Islet of Langerhans (tissue), 1 donor: ENCODE results near the gene PRDM16.

ENCODE experiments used
- FAIRE-seq: peaks from one replicate; lab custom pipeline; 2011; peaks lifted over from hg19 to GRCh38; lab: Jason Lieb, UNC

The PRDM16 gene

DNA sequence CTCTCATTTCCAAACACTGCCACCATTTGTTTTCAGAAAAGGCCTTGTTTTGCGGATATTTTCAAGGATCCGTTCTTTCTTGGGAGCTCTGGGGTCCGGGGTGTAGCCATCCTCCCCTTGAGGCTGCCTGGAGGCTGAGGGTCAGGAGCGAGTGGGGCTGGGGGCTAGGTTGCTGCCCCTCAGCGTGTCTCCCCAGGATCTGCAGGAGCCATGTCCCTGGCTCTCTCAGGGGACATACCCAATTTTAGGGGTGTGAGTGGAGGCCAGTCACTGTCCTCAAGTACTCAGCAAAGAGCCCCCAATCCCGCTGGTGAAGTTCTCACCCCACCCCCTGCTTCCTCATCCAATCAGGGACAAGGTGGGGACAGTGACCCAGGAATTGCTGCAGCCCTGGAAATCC is 15.0 kb upstream of the PRDM16 start:
- no peak for FAIRE-seq

DNA sequence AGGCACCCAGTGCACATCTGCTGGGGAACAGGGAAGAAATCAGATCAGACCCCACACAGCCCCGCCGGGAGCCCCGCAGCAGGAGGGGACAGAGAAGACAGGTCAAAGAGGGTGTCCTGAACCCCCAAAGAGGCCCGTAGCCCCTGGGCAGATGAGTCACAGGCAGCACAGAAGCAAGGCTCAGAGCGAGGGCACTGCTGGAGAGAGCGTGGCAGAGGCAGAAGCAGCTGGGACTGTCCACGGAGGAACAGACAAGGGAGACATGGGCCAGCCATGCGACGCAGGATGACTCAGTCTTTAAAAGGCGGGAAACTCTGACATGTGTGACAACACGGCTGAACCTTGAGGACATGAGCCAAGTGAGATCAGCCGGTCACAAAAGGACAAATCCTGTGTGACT is 14.5 kb upstream of the PRDM16 start:
- FAIRE-seq = no peak

DNA sequence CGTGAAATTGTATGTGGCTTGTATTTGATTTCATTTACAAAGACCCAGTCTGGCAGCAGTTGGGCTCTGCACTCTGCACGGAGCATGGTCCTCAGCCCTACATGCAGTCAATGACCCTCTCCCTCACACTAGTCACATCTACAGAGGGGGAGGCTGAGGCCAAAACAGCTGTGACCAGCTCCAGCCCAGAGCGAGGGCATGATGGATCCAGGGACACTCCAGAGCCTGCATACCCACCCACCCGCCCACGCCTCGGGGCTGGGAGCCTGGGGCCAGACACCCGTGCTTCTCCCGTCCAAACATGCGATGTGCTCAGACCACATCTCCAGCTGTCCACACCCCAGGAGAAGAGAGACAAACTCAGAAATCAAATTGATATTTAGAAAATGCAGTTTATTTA is 14.0 kb upstream of the PRDM16 start:
- FAIRE-seq = no peak

DNA sequence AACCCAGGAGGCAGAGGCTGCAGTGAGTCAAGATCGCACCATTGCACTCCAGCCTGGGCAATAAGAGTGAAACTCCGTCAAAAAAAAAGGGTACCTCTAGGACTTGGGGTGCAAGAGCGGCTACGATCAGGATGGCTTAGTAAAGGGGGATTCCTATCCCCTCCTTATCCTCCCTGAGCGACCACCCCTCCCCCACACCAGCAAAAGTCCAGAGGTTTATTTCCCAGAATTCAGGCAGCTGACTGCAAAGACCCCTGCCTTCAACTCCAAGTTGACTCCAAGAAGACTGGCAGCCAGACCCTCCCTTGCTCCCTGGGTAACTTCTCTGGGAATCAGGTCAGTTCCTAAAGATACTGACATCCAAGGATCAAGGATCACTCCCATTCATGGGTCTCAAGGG is 12.4 kb upstream of the PRDM16 start:
- no peak for FAIRE-seq

DNA sequence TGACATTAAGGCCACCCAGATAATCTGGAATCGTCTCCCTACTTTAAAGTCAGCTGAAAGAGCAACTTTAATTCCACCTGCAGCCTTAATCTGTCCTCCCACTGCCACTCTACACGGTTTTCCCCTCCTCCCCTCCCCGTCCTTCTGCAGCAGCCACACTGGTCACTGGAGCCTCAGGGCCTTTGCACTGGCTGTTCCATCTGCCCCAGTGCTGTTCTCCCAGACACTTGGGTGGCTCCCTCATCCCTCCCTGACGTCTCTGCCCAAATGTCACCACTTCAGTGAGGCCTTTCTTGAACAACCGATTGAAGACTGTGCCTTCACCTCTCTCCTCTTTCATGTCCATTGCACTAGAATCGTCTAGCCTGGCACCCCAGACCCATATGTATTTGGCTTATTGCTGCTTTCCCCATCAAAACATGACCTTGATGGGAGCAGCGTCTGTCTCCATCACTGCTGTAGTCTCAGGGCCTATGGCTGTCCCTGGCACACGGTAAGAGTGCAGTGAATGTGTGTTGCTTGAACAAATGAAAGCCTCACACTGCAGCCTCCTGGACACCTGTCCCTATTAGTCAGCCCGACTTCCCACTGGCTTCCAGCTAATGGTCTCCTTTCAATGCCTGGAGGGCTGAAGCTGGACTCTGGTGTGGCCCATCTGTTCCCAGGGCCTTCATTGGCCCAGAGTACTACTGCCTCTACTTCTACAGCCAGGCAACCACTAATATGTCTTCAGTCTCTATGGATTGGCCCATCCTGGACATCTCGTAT is 10.6 kb upstream of the PRDM16 start:
- FAIRE-seq = no peak

DNA sequence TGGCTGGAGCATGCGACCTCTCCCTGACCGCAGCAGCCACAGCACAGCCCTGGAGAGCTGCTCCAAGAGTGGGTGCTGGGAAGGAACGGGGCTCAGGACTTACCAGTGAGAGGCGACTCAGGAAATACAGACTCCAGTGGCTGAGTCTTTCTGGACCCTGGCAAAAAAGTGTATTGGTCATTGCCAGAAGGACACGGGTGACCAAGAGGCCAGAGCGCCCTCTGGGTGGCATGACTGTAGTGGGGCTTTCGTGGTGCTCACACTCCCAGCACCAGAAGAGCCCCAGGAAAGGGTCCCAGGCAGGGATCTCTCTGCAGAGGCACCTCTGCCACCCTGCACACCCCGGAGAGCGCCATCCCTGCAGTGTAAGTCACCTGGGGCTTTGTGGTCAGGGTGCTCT is 8.9 kb upstream of the PRDM16 start:
- FAIRE-seq = no peak

DNA sequence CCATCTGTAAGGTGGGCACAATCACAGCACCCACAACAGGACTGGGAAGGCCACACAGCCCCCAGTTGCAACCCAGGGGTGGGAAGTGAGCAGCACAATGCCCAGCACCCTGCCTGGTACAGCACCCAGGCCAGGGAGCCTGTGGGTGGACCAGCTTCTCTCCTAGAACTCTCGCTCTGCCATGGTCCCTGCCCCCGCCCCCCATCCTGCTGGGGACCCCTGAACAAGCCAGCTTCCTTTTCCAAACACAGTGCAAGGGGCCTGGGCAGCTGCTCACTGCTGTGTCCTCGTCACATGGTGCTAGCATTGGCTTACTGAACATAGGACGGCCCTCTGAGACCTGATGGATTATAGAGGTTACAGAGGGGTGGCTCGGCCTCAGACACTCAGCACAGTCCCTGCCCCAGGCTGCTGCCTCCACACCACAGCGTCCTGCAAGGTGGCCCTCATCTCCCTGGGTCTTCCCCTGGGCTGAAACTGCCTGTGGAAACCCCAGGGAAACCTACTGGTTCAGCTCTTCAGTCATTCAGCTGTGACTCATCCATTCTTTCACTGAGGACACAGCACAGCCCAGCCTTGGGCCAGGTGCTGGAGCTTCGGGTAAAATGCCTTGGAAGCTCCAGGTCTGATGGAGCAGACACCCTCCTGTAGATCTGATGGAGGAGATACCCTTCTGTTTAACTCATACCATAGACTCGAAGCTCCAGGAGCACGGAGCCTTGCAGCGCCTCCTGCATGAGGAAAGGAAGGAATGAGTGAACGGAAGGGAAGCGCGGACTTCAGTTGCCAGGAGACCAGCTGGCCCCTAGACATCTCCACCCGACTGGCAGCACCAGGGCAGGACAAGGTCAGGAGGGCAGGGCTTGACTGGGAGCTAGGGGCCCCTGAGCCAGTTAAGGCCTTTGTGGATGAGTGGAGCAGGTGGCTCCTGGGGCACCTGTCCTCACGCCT is 8.1 kb upstream of the PRDM16 start:
- FAIRE-seq = no peak

DNA sequence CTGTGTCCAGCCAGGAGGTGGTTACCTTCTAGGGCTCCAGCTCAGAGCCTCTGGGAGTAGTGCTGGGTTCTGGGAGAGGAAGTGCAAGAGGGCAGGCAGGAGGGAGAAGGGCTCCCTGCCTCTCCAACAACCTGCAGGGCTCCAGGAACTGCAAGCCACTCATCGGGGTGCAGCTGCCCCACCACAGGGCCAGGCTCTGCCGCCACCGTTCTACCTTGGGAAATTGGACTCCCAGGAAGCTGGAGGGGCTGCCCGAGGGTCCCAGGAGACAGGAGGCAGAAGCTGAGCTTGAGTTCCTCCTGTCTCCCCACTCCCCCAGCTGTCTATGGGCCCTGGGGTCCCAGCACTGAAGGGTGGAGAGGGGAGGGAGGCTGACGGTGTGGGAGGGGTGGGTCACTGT is 7.4 kb upstream of the PRDM16 start:
- no peak for FAIRE-seq

DNA sequence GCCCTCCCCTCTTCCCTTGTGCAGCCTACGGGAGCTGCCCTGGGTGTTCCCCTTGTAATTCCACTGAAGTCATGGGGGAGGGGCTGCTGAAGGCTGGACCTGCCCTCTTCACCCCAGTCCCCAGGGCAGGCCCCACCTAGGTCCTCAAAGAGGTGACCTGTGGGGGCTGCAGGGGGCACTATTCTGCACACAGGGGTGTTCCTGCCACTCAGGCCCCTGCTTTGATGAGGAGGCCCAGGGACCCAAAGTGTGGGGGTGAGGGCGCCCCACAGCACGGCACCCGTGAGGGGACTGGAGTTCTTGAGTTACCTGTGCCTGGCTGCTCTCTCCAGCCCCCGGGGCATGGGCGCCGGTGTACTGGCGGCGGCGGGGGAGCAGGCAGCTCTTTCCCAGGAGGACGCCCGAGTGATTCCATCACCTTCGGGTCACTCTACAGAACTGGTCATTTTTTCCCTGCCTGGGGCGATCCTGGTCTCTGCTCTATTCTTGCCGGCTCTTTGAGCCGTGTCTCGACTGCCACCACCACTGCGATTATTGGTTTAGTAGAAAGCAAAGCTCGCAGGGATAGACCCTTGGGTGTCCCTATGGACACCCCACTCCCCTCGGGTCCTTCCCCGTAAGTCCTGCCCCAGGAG is 6.9 kb upstream of the PRDM16 start:
- FAIRE-seq = no peak

DNA sequence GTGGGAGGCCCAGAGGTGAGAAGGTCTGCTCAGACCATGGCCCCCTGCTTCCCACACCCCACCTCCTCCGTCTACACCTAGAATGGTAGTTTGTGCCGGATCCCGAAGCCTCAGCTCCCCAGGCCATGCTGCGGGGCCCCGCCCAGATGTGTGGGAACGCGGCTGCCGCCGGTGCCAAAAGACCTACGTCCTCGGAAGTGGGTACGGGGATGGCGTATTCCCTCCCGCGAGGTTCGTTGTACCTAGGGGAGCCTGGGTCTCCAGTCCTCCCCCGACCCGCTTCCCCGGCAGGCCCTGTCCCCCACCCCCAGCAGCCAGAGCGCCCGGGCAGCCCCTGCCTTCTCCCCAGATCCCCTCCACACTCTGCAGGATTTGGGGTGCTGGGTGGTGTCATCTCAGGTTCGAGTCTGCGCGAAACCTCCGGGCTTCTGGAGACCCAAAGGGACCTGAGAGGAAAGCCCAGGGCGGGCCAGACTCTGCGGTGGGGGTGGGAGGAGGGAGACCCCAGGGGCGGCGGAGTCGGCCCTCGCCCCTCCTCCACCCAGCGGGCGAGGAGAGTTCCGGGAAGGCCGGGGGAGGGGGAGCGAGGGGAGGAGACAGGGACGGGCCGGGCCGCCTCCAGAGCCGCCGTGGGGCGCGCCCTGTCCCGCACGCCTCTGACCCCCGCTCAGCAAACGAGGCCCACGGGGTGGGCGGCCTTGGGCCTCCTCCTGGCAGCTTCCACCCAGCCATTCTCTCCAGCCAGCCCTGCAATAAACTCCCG is 6.2 kb upstream of the PRDM16 start:
- FAIRE-seq = no peak

DNA sequence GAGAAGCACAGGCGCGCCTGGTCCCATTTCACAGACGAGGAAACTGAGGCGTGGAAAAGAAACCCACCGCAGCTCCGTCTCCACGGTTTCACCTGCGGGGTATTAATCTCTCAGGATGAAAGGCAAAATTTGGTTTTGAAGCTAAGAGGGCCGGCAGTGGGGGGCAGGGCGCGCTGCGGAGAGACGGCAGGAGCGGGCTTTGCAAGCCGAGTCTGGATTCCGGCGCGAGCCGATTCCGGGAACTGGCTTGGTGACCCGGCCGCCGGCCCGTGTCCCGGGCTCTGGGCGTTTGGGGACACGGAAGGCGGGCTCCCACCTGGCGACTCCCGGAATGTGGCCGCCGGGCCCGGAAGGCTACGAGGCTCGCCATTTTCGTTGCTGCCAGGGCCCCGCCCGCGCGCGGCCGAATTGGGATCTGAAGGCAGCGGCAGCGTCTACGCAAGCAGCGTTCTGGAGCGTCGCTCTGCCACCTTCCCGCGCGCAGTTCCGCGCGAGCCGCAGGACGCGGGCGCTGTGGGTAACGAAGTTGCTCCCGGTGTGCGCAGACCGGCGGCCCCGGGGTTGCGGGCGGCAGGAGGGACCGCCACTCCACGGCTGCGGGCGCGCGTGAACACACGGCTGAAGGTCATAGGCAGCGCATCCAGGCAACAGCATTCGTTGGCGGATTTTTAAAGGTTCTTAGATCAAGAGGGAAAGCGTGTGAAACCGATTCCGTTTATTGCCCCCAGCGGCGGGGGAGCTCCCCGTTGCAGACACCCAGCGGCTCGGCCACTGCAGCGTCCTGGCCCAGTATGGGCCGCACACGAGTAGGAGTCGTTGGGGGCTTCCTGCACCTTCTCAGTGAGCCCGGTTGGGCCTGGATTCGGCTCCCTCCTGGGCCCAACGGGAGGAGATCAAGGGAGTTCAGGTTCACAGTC is 5.4 kb upstream of the PRDM16 start:
- no peak for FAIRE-seq

DNA sequence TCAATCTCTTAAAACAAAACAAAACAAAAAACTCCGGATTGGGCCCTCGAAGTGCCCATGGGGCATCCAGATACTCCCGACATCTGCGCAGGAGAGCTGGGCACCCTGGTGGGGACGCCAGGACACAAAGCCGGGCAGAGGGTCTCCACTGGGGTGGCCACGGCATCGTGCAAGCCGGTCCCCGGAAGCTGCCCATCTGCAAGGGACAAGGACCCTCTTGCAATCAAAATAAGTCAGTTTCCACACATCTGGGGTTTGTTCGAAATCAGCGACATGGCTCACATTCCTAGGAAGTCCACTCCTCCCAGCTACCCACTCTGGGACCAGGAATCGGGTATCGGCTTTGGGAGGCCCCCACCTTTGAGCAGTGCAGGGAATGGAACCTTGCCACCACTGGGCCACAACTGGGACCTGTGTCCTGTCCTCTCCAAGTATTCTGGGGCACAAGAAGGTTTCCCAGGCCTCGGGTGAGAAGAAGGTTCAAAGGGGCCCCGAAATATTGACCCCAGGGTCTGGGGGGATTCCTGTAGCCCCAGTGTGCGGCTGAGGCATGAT is 4.6 kb upstream of the PRDM16 start:
- no peak for FAIRE-seq

DNA sequence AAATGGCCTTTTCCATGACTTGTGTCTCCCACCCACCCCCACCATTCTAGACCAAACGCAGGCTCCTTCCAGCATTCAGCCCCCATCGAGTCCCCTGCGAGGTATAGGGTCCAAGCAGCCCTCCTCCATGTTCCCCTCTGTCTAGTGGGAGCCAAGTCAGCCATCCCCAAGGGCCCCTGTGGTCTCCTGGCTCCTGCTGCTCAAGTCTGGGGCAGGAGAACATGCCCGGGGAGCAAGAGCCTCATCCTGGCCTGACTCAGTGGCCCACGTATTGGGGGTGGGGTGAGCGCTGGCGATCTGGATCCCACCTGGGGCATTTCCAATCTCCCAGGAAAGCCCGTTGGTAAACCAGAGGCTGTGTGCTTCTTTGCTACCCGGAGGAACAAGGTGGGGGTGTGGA is 4.1 kb upstream of the PRDM16 start:
- FAIRE-seq = no peak

DNA sequence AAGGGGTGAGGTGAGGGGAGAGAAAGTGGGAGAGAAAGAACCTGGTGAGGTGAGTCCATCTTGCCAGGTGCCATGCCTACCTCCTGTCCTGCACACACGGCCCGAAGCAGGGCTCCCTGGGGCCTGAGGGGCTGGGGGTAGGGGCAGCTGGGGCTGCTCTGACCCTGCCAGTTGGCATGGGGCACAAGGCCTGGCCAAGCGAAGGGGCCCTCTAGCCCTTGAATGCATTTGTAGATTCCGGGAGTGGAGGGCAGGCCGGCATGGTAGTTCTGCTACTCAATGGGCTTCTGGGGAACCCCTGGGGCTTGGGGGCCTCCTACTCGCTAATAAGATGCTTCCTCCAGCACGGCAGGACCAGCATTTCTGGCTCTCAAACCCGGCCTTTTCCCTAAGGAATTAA is 3.6 kb upstream of the PRDM16 start:
- no peak for FAIRE-seq

DNA sequence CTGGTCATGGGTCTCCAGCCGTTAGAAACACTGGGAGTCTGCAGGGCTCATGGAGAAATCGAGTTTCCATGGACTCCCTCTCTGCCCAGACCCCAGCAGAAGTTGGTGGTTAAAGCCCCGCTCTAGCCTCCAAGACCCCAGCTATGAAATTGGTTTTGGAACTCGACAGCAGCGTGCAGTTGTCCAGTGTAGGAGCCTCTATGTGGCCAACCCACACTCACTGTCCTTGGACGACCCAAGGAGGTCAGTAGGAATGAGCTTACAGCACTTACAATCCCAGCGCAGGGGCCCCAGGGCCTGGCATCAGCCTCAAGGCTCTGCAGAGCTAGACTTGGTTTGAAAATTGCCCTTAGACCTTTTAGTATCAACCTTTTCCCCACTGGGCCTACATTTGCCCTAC is 3.2 kb upstream of the PRDM16 start:
- no peak for FAIRE-seq

DNA sequence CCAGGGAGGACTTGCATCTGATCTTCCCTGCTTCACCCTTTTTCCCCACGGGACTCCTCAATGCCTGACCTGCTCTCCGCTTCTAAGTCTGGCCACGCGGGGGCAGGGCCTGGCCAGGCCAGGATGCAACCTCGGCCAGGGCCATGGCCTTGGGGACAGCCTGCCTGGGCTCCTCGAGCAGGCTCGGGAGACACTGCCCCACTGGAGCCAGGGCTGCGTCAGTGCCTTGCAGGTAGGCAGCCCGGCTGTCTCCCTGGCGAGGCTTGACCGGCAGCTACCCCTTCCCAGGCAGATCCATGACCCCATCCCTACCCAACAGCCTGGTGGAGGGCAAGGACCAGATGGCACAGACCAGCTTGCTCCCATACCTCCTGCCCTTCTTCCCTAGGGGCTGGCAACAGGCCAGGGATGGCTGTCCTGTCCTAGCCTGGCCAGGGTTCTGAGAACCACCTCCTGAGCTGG is 2.7 kb upstream of the PRDM16 start:
- no peak for FAIRE-seq

DNA sequence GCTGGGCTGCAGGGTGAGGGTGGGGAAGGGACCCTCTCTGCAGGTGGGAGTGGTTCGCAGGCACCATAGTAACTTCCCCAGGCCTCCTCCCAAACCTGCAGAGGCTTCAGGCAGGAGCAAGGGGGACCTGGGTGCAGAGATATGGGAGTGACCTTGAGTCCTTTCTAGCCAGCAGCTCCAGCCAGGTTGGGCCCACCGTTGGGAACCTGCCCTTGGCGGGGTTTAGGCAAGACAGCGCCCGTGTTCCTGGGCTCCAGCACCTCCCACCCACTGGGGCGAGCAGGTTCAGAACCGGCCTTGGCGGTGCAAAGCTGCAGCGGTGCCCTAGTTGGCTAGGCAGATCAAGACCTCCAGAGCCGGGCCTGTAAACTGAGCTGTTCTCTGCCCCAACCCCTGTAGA is 2.2 kb upstream of the PRDM16 start:
- no peak for FAIRE-seq

DNA sequence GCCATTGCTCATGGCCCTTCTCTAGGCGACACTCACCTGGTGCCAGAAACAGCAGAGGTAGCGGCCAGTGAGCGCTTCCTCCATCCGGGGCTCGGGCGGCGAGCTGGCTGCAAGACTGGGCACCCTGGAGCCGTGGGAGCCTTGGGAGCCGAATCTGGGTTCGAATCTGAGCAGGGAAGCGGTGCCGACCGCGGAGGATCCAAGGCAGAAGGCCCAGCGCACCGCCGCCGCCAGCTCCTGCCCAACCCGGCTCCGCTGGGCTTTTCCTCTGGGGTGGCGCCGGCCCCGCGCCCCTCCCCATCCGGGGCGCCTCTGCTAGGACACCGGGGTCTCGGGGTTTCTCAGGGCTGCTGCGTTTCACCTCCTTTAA is 1.7 kb upstream of the PRDM16 start:
- FAIRE-seq = no peak

DNA sequence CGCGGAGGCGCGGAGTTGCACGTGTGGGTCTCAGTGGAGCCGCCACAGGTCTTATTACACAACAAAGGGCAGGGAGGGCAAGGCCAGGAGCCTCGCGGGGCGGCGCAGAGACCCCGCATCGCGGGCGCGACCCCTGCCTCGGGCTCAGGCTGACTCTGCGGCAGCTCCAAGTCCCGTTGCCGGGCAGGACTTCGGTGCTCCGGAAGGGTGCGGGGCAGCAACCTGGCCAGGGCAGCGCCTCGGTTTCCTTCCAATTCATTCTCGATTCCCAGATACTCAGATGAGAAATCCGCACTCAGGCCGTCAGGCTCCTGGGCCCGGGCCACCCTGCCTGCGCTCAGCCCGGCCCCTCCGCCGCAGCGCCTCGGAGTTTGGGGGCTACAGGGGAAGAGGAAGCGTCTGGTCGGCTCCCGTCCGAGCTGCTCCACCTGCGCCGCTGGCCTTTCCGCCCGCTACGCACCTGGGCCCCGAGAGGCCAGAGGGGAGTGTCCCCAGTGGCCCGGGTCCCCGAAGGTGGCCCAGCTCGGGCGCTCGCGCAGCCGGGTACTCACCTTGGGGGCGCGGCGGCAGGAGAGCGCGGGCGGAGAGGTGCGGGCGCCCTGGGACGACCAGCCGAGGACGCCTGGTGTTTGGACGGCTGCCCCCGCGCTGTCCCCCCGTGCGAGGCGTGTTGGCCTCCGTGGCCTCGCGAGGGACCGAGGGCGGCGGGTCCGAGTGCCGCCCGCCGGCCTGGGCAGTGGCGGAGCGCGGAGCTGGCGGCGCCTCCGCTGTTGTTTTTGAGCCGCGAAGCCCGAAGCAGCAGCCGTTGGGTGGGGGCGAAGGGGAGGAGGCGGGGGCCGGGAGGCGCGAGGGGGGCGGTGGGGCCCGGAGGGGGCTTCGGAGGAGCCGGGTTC is 1.1 kb upstream of the PRDM16 start:
- no peak for FAIRE-seq
